SK-N-SH treated with all-trans-retinoic acid at 6 μM for 48 hours (cell line): ENCODE data around the gene PPP3CA.

Source experiments
- ARNTL ChIP-seq: fragments of 450-650 bp; formaldehyde crosslinking; IDR thresholded peaks from 2 replicates; pipeline ENCODE4 v1.5.0; 2020; ENCODE audit warnings: low read depth, mild to moderate bottlenecking, moderate library complexity, borderline replicate concordance
- ISL1 ChIP-seq: fragments of 250-450 bp; sonication (Bioruptor Pico); IDR thresholded peaks from 2 replicates; pipeline ENCODE4 v2.1.2; 2022; ENCODE audit warnings: mild to moderate bottlenecking, moderate library complexity
- OSR1 ChIP-seq: fragments of 250-450 bp; sonication (Bioruptor Pico); IDR thresholded peaks from 2 replicates; pipeline ENCODE4 v1.8.0; 2022; ENCODE audit warnings: moderate library complexity, mild to moderate bottlenecking, inconsistent platforms
- TOX ChIP-seq: fragments of 250-450 bp; sonication (Bioruptor Pico); IDR thresholded peaks from 2 replicates; pipeline ENCODE4 v1.8.0; 2021; ENCODE audit warnings: mild to moderate bottlenecking, moderate library complexity, borderline replicate concordance
- ZFP3 ChIP-seq: fragments of 250-450 bp; sonication (Bioruptor Pico); IDR thresholded peaks from 2 replicates; pipeline ENCODE4 v1.5.0; 2020; ENCODE audit warnings: mild to moderate bottlenecking, moderate library complexity
- ZNF565 ChIP-seq: fragments of 450-650 bp; formaldehyde crosslinking; conservative IDR thresholded peaks from 2 replicates; pipeline ENCODE4 v1.5.0; 2020; ENCODE audit warnings: low read depth, mild to moderate bottlenecking, moderate library complexity
- ZNF70 ChIP-seq: fragments of 450-650 bp; formaldehyde crosslinking; IDR thresholded peaks from 2 replicates; pipeline ENCODE4 v1.5.0; 2020; ENCODE audit warnings: mild to moderate bottlenecking, moderate library complexity
- ZNF8 ChIP-seq: fragments of 450-650 bp; formaldehyde crosslinking; IDR thresholded peaks from 2 replicates; pipeline ENCODE4 v1.5.0; 2020; ENCODE audit warnings: mild to moderate bottlenecking, moderate library complexity
- TF ChIP-seq, protein P1 (sequence below): fragments of 250-450 bp; sonication (Bioruptor Pico); IDR thresholded peaks from 2 replicates; pipeline ENCODE4 v1.8.0; 2020; ENCODE audit warnings: mild to moderate bottlenecking, moderate library complexity, borderline replicate concordance
- TF ChIP-seq, protein P2 (sequence below): fragments of 250-450 bp; sonication (Bioruptor Pico); IDR thresholded peaks from 2 replicates; pipeline ENCODE4 v1.5.1; 2020; ENCODE audit warnings: low read depth, mild to moderate bottlenecking, moderate library complexity
- TF ChIP-seq, protein P3 (sequence below): fragments of 250-450 bp; sonication (Bioruptor Pico); IDR thresholded peaks from 2 replicates; pipeline ENCODE4 v1.5.0; 2020; ENCODE audit warnings: mild to moderate bottlenecking, moderate library complexity

DNA sequence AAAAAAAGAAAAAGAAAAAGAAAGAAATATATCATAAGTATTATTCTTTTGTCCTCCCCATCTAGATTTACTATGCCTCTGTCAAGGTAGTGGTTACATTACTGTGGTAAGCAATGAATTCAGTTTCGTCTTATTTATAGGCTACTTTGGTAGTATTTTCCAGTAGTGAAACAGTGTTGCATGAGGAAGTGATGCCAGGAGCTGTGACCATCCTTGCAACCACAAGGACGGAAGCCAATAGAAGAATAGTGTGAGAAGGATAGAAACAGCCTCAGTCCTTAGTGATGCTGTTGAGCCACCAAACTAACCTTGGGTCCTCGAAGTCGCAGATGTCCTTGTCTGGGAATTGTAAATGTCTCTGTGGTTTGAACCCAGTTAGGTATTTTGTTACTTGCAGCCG is 328.5 kb downstream of the PPP3CA start:
- no peak for TF ChIP-seq ZNF8 (CRISPR knock-in tag)
- TF ChIP-seq ZFP3, result no peak
- TF ChIP-seq, protein P1, sequence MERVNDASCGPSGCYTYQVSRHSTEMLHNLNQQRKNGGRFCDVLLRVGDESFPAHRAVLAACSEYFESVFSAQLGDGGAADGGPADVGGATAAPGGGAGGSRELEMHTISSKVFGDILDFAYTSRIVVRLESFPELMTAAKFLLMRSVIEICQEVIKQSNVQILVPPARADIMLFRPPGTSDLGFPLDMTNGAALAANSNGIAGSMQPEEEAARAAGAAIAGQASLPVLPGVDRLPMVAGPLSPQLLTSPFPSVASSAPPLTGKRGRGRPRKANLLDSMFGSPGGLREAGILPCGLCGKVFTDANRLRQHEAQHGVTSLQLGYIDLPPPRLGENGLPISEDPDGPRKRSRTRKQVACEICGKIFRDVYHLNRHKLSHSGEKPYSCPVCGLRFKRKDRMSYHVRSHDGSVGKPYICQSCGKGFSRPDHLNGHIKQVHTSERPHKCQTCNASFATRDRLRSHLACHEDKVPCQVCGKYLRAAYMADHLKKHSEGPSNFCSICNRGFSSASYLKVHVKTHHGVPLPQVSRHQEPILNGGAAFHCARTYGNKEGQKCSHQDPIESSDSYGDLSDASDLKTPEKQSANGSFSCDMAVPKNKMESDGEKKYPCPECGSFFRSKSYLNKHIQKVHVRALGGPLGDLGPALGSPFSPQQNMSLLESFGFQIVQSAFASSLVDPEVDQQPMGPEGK (CRISPR knock-in tag), result no peak
- TF ChIP-seq TOX (CRISPR knock-in tag), result no peak
- no peak for TF ChIP-seq ISL1
- TF ChIP-seq, protein P2, sequence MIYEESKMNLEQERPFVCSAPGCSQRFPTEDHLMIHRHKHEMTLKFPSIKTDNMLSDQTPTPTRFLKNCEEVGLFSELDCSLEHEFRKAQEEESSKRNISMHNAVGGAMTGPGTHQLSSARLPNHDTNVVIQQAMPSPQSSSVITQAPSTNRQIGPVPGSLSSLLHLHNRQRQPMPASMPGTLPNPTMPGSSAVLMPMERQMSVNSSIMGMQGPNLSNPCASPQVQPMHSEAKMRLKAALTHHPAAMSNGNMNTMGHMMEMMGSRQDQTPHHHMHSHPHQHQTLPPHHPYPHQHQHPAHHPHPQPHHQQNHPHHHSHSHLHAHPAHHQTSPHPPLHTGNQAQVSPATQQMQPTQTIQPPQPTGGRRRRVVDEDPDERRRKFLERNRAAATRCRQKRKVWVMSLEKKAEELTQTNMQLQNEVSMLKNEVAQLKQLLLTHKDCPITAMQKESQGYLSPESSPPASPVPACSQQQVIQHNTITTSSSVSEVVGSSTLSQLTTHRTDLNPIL (CRISPR knock-in tag), result no peak
- TF ChIP-seq, protein P3, sequence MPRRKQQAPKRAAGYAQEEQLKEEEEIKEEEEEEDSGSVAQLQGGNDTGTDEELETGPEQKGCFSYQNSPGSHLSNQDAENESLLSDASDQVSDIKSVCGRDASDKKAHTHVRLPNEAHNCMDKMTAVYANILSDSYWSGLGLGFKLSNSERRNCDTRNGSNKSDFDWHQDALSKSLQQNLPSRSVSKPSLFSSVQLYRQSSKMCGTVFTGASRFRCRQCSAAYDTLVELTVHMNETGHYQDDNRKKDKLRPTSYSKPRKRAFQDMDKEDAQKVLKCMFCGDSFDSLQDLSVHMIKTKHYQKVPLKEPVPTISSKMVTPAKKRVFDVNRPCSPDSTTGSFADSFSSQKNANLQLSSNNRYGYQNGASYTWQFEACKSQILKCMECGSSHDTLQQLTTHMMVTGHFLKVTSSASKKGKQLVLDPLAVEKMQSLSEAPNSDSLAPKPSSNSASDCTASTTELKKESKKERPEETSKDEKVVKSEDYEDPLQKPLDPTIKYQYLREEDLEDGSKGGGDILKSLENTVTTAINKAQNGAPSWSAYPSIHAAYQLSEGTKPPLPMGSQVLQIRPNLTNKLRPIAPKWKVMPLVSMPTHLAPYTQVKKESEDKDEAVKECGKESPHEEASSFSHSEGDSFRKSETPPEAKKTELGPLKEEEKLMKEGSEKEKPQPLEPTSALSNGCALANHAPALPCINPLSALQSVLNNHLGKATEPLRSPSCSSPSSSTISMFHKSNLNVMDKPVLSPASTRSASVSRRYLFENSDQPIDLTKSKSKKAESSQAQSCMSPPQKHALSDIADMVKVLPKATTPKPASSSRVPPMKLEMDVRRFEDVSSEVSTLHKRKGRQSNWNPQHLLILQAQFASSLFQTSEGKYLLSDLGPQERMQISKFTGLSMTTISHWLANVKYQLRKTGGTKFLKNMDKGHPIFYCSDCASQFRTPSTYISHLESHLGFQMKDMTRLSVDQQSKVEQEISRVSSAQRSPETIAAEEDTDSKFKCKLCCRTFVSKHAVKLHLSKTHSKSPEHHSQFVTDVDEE (CRISPR knock-in tag), result no peak
- no peak for TF ChIP-seq OSR1 (CRISPR knock-in tag)
- no peak for TF ChIP-seq ZNF70
- TF ChIP-seq ARNTL (CRISPR knock-in tag), result no peak
- TF ChIP-seq ZNF565 (CRISPR knock-in tag), result no peak
